GM18951 (cell line): Measurements from ENCODE around the gene ASTN2.

Experiments used
- POLR2A ChIP-seq: IDR thresholded peaks from 4 replicates; pipeline ENCODE4 v1.6.1; 2011; ENCODE audit warnings: mild to moderate bottlenecking; ENCODE audit not compliant: insufficient read length, insufficient read depth; ENCODE audit errors: extremely low read depth
- in situ Hi-C: fragments of 300-500 bp; cut with MboI; formaldehyde crosslinking; loops from one replicate; pipeline ENCODE4 v1.12.0; 2022; ENCODE audit warnings: low sequenced_read_pairs, mixed read lengths, inconsistent platforms; ENCODE audit not compliant: unreplicated experiment

Gene ASTN2

GRCh38 chr9:117323390-117323789 lies 91.5 kb downstream of the ASTN2 start:
- no peak for TF ChIP-seq POLR2A
- in situ Hi-C loops = no loop called here

DNA sequence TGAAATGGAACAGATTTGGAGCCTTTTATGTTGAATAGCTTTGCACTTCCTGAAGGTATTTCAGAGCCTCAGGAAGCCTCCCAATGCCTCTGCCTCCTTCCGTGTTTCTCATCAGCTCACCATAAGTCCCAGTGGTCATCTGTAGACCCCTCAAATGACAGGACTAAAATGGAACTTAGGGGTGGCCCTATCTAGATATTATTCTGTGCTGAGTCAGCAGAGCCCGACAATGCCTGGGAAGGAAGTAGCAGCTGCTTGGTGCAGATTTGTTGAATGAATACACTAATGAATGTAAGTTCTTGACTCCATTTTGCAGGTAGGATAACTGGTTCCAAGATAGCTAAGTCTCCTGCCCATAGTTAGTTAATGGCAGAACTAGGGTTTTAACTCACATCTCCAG lies 97.7 kb downstream of the ASTN2 start:
- in situ Hi-C loops = no loop called here

GRCh38 chr9:117315236-117315635 lies 99.6 kb downstream of the ASTN2 start:
- in situ Hi-C loops = no loop called here
- TF ChIP-seq POLR2A = no peak

More for the DNA sequence above, 97.7 kb downstream of the ASTN2 start:
- no peak for TF ChIP-seq POLR2A

GRCh38 chr9:117313989-117314388 lies 100.9 kb downstream of the ASTN2 start:
- no peak for TF ChIP-seq POLR2A
- in situ Hi-C loops = no loop called here

GRCh38 chr9:117307701-117308100 lies 107.2 kb downstream of the ASTN2 start:
- in situ Hi-C loops = no loop called here
- no peak for TF ChIP-seq POLR2A

GRCh38 chr9:117306032-117306431 lies 108.8 kb downstream of the ASTN2 start:
- no peak for TF ChIP-seq POLR2A
- in situ Hi-C loops = no loop called here

DNA sequence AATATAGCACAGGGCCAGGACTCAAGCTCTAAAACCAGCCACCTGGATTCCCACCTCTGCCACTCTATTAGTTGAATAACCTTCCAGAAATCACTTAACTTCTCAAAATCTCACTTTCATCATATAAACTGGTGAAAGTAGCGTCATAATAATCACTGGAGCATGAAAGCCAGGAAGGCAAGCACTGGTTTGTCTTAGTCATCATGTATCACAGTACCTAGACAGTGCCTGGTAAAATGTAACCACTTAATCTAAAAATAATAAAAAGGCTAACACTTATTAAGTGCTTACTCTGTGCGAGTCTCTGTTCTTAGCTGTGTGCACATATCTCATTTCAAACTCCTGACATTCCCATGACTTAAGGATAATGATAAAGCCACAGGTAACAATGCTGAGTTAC lies 109.4 kb downstream of the ASTN2 start:
- TF ChIP-seq POLR2A = no peak
- in situ Hi-C loops = no loop called here

- TF ChIP-seq POLR2A = no peak
These were observed 110.3 kb downstream of the ASTN2 start for GRCh38 chr9:117304549-117304948.

GRCh38 chr9:117303643-117304230 lies 111.1 kb downstream of the ASTN2 start:
- no peak for TF ChIP-seq POLR2A
- in situ Hi-C loops = no loop called here

More at GRCh38 chr9:117304549-117304948, 110.3 kb downstream of the ASTN2 start:
- in situ Hi-C loops = no loop called here

DNA sequence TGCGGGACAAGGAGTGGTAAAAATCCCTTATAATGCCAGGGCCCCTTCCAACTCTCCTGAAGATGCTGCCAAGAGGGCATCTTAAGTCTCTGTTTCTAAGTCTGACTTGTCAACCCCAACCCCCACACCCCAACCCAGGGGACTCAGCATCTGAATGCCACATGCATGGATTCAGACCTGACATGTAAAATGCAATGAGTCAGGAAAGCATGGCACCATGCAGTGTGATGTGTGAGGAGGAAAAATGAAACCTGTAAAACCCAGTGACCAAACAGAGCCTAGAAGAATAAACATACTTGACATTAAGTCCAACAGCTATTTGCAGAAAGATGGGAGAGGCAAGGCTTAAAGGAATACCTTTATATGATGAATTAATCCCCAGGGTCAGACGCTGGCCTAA lies 112.4 kb downstream of the ASTN2 start:
- in situ Hi-C loops = no loop called here
- TF ChIP-seq POLR2A = no peak

DNA sequence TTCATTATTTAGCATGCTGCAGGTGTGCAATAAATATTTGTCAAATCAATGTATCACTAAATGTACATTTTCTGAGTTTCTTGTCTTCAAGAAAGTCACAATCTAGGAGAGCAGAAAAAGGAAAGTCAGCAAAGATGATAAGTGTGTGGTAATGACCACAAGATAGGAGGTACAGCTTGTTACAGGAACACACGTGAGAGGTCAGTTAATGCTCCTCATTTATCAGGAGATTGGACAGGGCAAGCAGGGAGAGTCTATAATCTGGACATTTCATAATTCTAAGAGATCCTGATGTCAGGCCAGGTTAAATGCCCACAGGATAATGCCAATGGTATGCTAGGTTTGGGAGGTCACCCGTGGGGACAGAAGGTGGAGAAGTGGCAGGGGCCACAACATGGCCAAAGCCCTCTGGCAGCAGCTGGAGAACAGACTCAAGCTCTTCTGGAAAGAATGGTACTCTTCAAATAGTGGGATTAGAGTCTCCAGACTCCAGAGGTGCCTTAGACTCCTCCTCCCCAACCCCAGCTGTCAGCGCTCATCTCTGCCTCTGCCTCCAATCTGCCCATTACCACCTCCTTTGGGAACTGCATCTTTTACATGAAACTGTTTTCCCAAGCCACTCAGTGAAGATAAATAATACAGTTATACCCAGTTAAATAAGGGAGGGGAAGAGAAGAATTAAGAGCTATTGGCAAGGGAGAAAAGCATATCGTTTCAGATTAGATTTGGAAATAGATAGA lies 114.3 kb downstream of the ASTN2 start:
- in situ Hi-C loops = no loop called here
- TF ChIP-seq POLR2A = no peak

DNA sequence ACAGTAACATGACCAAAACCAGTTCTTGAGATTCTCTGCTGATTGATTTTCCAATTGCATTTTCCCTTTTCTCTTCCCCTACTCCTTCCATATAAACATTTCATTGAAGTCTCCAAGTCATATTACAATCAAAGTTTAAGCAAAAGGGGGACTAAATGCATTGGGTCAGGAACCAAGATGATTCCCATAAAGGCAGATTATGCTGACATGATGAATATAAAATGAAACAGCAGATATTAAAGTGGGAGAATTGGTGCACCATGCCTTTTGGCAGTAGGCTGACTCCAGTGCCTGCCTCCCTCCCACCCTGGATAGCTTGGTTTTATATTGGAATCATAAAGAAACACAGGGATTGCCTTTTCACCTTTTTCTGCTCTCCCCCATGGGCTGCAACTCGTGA lies 118.4 kb downstream of the ASTN2 start:
- TF ChIP-seq POLR2A = no peak
- in situ Hi-C loops = no loop called here

DNA sequence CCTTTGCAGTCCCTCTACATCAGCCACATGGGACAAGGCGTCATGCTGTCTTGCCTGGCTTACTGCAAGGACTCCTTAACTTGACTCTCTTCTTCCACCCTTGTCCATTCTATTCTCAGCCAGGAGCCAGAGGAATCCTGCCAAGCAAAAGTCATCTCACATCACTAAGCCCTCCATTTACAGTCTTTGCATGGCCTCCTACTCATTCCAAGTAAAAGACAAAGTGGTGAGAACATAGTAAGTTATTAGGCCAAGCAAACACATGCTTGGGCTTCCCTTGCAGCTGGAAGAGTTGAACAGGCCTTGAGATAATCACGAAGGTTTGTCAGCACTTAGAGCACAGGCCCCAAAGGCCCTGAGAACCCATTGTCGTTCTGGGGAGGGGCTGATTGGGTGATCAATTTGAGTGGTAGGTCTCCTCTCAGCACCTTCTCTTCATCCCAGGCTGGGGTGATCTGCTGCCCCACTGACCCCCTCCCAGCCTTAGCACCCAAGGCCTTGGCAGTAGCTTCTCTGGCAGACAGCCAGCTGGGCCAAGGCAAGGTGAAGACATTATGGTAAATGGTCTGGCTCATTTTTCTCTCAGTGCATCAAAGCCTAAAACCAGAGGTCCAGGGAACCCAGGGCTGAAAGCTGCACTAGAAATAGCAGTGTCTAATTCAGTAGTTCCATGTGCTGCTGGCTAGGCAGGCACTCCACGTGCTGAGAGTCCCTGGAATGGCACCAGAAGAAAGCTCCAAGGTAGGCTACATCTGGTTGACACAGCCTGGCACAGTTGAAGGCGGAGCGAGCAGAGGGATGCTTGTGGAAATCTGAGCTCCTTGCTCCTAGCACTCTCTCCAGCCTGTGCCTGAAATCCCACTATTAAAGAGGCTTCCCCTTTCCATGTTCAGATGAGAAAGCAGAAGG lies 121.4 kb downstream of the ASTN2 start:
- in situ Hi-C loops = no loop called here
- TF ChIP-seq POLR2A = no peak
